Type B pancreatic cell (in vitro differentiated cells): Measurements from ENCODE around the gene FAM3D. TPM values are rescaled to one million over a fixed set of nuclear protein-coding genes. Genes with fewer than 3 reads are reported as not detected.

ENCODE experiments used
- DNase-seq: peaks from one replicate; pipeline ENCODE4 v3.0.0; 2021; ENCODE audit warnings: mixed read lengths; ENCODE audit not compliant: unreplicated experiment; ENCODE audit errors: extremely low spot score
- H3K27ac Mint-ChIP-seq: 2 replicates; pipeline ENCODE4 v1.8.0; 2021; ENCODE audit warnings: mild to moderate bottlenecking, mixed read lengths
- H3K27me3 Mint-ChIP-seq: 2 replicates; pipeline ENCODE4 v1.8.0; 2021; ENCODE audit warnings: mixed read lengths
- H3K36me3 Mint-ChIP-seq: 2 replicates; pipeline ENCODE4 v1.8.0; 2021; ENCODE audit warnings: mixed read lengths
- H3K4me1 Mint-ChIP-seq: one replicate; pipeline ENCODE4 v1.8.0; 2021; ENCODE audit warnings: mixed read lengths; ENCODE audit not compliant: unreplicated experiment
- H3K4me3 Mint-ChIP-seq: 2 replicates; pipeline ENCODE4 v1.8.0; 2021; ENCODE audit warnings: mild to moderate bottlenecking, mixed read lengths
- H3K9me3 Mint-ChIP-seq: 2 replicates; pipeline ENCODE4 v1.8.0; 2021; ENCODE audit warnings: mixed read lengths
- CTCF ChIP-seq: fragments of 200-600 bp; sonication (generic); conservative IDR thresholded peaks from 2 replicates; pipeline ENCODE4 v1.5.0; 2021; ENCODE audit warnings: antibody characterized with exemption, mild to moderate bottlenecking
- total RNA-seq: library from RNA; stranded (reverse); gene quantifications from 2 replicates; pipeline ENCODE4 v1.2.1, GENCODE V29; 2021; ENCODE audit warnings: low replicate concordance

FAM3D gene
- total RNA-seq, 1 donor from 2014 or later: 7.6 TPM

- TF ChIP-seq CTCF: no peak
- Mint-ChIP-seq H3K27ac (no peak overlapping the region), H3K27me3 (peaks cover 5% of the 10 kb centered on the region), H3K36me3 (no peaks in the 10 kb centered on the region), H3K4me3 (no peak overlapping the region), H3K4me1 (peaks cover 19% of the 10 kb centered on the region), H3K9me3 (no peaks in the 10 kb centered on the region)
- no peak for DNase-seq
Measured at GRCh38 chr3:58664611-58665010, 2.0 kb downstream of the FAM3D start.

- H3K4me1 Mint-ChIP-seq: peaks cover 12% of the 10 kb centered on the region
- H3K4me3 Mint-ChIP-seq: no peak overlapping the region
- H3K27ac Mint-ChIP-seq: no peak overlapping the region
- no peaks in the 10 kb centered on the region for H3K9me3 Mint-ChIP-seq
- TF ChIP-seq CTCF: no peak
- H3K36me3 Mint-ChIP-seq: no peaks in the 10 kb centered on the region
- DNase-seq: no peak
- peaks cover 5% of the 10 kb centered on the region for H3K27me3 Mint-ChIP-seq
Measured at GRCh38 chr3:58661836-58662420, 4.6 kb downstream of the FAM3D start.

GRCh38 chr3:58660998-58661397 lies 5.6 kb downstream of the FAM3D start:
- peaks cover 11% of the 10 kb centered on the region for H3K27me3 Mint-ChIP-seq
- peaks cover 3% of the 10 kb centered on the region for H3K9me3 Mint-ChIP-seq
- no peak overlapping the region for H3K4me3 Mint-ChIP-seq
- TF ChIP-seq CTCF: no peak
- no peak for DNase-seq
- peaks cover 11% of the 10 kb centered on the region for H3K4me1 Mint-ChIP-seq
- H3K27ac Mint-ChIP-seq: no peak overlapping the region
- no peaks in the 10 kb centered on the region for H3K36me3 Mint-ChIP-seq

- Mint-ChIP-seq H3K36me3 (no peaks in the 10 kb centered on the region), H3K4me3 (no peak overlapping the region), H3K9me3 (peaks cover 3% of the 10 kb centered on the region), H3K27ac (no peak overlapping the region), H3K4me1 (peaks cover 11% of the 10 kb centered on the region), H3K27me3 (peaks cover 15% of the 10 kb centered on the region)
- peak; percentile 60 for TF ChIP-seq CTCF
- no peak for DNase-seq
Measured at GRCh38 chr3:58659051-58659675, 7.4 kb downstream of the FAM3D start.

GRCh38 chr3:58658508-58658907 lies 8.1 kb downstream of the FAM3D start:
- no peak overlapping the region for H3K27ac Mint-ChIP-seq
- no peak for TF ChIP-seq CTCF
- H3K27me3 Mint-ChIP-seq: peaks cover 15% of the 10 kb centered on the region
- H3K9me3 Mint-ChIP-seq: peaks cover 3% of the 10 kb centered on the region
- H3K4me1 Mint-ChIP-seq: peaks cover 11% of the 10 kb centered on the region
- H3K4me3 Mint-ChIP-seq: no peak overlapping the region
- no peaks in the 10 kb centered on the region for H3K36me3 Mint-ChIP-seq
- DNase-seq: no peak
